Muscle of leg (tissue), 11 donors: ENCODE measurements around the gene TMC2. TPM values are rescaled to one million over a fixed set of nuclear protein-coding genes. Genes with fewer than 3 reads are reported as not detected.

Source experiments
- DNase-seq: peaks from one replicate; pipeline ENCODE4 v3.0.0; 2013
- H3K27ac ChIP-seq: one replicate; pipeline ENCODE4 v1.5.1; 2013; ENCODE audit warnings: mild to moderate bottlenecking, low read length, control low read depth
- H3K27me3 ChIP-seq: one replicate; pipeline ENCODE4 v1.6.1; 2013; ENCODE audit warnings: low read length; ENCODE audit not compliant: control insufficient read depth, insufficient read depth
- H3K36me3 ChIP-seq: one replicate; pipeline ENCODE4 v1.6.1; 2013; ENCODE audit warnings: low read length; ENCODE audit not compliant: control insufficient read depth, insufficient read depth
- H3K4me1 ChIP-seq: one replicate; pipeline ENCODE4 v1.6.1; 2013; ENCODE audit warnings: low read length; ENCODE audit not compliant: control insufficient read depth, insufficient read depth
- H3K4me3 ChIP-seq: one replicate; pipeline ENCODE4 v1.5.1; 2013; ENCODE audit warnings: low read length, control low read depth
- H3K9me3 ChIP-seq: replicated peaks from 2 replicates; pipeline ENCODE4 v1.6.1; 2013; ENCODE audit warnings: low read depth, low read length; ENCODE audit not compliant: control insufficient read depth
- WGBS: methylation state at CpG from one replicate; pipeline ENCODE4 v1.1.5; 2013; ENCODE audit warnings: missing lambda C conversion rate; ENCODE audit not compliant: insufficient coverage; 5-methylcytosine and 5-hydroxymethylcytosine counted together
- polyA plus RNA-seq, 8 donors: library from polyadenylated mRNA; unstranded; fragments of 120-200 nt; gene quantifications; one replicate each; pipeline versions ENCODE4 v1.2.1 to v1.2.3, GENCODE V29; 2013; ENCODE audit warnings: inconsistent platforms in 1 of 8, low replicate concordance in 1 of 8; ENCODE audit not compliant: insufficient read length in 8 of 8, insufficient read depth in 1 of 8
- total RNA-seq: library from RNA; stranded (reverse); fragments of 120-200 nt; gene quantifications from one replicate; pipeline ENCODE4 v1.2.4, GENCODE V29; 2013

The TMC2 gene
- total and polyA plus RNA-seq, 9 donors: 0.02 to 0.16 (median 0.07) TPM; not detected in 3

GRCh38 chr20:2619337-2619736, 83.0 kb downstream of the TMC2 start:
- no peak overlapping the region for H3K27ac ChIP-seq

DNA sequence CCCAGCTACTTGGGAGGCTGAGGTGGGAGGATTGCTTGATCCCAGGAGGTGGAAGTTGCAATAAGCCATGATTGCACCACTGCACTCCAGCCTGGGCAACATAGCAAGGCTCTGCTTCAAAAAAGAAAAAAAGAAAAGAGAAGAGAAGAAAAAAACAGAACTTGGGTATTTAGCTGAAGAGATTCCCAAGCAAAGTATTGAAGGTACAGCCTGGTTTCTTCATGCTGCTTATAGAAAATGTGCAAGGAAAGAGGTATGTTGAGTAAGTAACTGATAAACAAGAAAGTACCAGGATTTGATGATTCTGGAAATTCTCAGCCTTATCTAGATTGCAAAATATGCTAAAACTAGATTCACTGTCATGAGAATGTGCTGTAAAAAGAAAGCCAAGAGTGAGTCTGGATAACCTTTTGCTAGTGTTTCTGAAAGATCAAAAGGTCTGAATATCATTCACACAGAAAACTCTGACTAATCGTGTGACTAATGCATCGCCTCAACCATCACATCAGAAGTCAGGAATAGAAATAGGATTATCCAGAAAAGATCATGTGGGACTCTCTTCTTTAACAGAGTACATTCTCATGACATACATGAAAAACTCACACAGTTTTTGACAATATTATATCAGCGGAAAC, 83.7 kb downstream of the TMC2 start:
- Histone ChIP-seq H3K4me1 (no peaks in the 10 kb centered on the region), H3K36me3 (no peaks in the 10 kb centered on the region), H3K27ac (no peak overlapping the region), H3K4me3 (no peak overlapping the region), H3K27me3 (peaks cover 6% of the 10 kb centered on the region), H3K9me3 (peaks cover 2% of the 10 kb centered on the region)
- DNase-seq: no peak
- whole genome bisulfite sequencing: no CpG with 5 or more reads among the region's 3 CpGs

More at GRCh38 chr20:2619337-2619736, 83.0 kb downstream of the TMC2 start:
- Histone ChIP-seq H3K4me1 (no peaks in the 10 kb centered on the region), H3K4me3 (no peak overlapping the region), H3K9me3 (peaks cover 2% of the 10 kb centered on the region), H3K36me3 (no peaks in the 10 kb centered on the region), H3K27me3 (peaks cover 6% of the 10 kb centered on the region)
- WGBS: no CpG with 5 or more reads among the region's 2 CpGs
- no peak for DNase-seq

GRCh38 chr20:2624190-2624589, 87.8 kb downstream of the TMC2 start:
- Histone ChIP-seq H3K36me3 (no peaks in the 10 kb centered on the region), H3K9me3 (peaks cover 8% of the 10 kb centered on the region), H3K4me1 (no peaks in the 10 kb centered on the region), H3K27ac (no peak overlapping the region), H3K4me3 (no peak overlapping the region), H3K27me3 (peaks cover 6% of the 10 kb centered on the region)
- no peak for DNase-seq
- WGBS: 79% methylated on average over 4 of the region's 4 CpGs

- no peak overlapping the region for H3K4me3 ChIP-seq
- 40% methylated on average over 1 of the region's 2 CpGs for WGBS
- peaks cover 6% of the 10 kb centered on the region for H3K9me3 ChIP-seq
- H3K27ac ChIP-seq: no peak overlapping the region
- DNase-seq: no peak
- no peaks in the 10 kb centered on the region for H3K4me1 ChIP-seq
- peaks cover 4% of the 10 kb centered on the region for H3K27me3 ChIP-seq
- no peaks in the 10 kb centered on the region for H3K36me3 ChIP-seq
Measured at GRCh38 chr20:2625062-2625461, 88.7 kb downstream of the TMC2 start.

- no peak overlapping the region for H3K4me3 ChIP-seq
- WGBS: 74% methylated on average over 7 of the region's 9 CpGs
- DNase-seq: no peak
Measured at GRCh38 chr20:2626853-2627541, 90.6 kb downstream of the TMC2 start.

DNA sequence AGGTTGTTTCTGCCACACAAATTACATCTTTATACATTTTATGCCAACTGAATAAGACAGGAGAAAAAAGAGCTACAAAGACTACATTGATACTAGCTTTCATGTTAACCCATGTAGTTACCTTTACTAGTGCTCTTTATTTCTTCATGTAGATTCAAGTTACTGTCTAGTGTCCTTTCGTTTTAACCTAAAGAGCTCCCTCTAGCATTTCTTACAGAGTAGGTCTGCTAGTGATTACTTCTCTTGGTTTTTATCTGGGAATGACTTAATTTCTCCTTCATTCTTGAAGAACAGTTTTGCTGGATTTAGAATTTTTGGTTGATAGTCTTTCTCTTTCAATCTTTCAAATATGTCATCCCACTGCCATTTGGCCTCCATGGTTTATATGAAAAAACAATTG, 94.9 kb downstream of the TMC2 start:
- no CpG with 5 or more reads among the region's 1 CpG for WGBS
- H3K9me3 ChIP-seq: peaks cover 5% of the 10 kb centered on the region
- H3K4me1 ChIP-seq: no peaks in the 10 kb centered on the region
- peaks cover 9% of the 10 kb centered on the region for H3K27me3 ChIP-seq
- H3K36me3 ChIP-seq: no peaks in the 10 kb centered on the region
- no peak for DNase-seq
- H3K4me3 ChIP-seq: no peak overlapping the region
- H3K27ac ChIP-seq: no peak overlapping the region

More at GRCh38 chr20:2626853-2627541, 90.6 kb downstream of the TMC2 start:
- Histone ChIP-seq H3K27ac (no peak overlapping the region), H3K36me3 (no peaks in the 10 kb centered on the region), H3K9me3 (peaks cover 6% of the 10 kb centered on the region), H3K27me3 (peaks cover 4% of the 10 kb centered on the region), H3K4me1 (no peaks in the 10 kb centered on the region)

DNA sequence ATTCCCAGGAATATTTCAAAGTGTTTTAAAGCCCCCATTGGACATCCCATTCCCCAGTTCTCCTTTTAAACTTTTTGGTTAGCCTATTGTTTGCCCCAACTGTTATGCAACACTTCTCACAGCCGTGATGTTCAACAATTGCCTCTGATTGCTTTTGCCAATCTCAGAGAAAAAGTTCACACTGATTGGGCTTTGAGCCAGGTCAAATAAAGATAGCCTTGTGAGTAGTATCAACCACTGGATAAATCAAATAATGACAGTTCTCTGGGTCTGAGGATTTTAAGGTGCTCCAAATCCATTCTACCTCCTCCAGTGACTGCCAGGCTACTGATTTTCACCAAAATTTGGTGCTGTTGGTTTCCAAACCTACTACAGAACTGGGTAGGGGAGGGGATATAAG, 97.0 kb downstream of the TMC2 start:
- H3K4me3 ChIP-seq: no peak overlapping the region
- H3K27ac ChIP-seq: no peak overlapping the region
- WGBS: no CpG with 5 or more reads among the region's 1 CpG

DNA sequence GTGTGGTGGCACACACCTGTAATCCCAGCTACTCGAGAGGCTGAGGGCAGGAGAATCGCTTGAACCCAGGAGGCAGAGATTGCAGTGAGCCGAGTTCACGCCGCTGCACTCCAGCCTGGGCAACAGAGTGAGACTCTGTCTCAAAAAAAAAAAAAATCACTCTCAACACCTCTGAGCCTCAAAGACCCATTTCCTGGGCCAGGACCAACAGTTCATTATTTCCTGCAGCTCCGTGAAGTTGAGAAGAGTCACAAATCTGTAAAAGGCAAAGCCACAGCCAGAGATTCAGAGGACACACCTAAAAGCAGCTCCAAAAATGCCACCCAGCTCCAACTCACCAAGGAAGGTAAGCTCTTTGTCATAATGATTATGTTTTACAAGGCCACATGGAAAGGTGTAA, 100.9 kb downstream of the TMC2 start:
- Histone ChIP-seq H3K36me3 (no peaks in the 10 kb centered on the region), H3K4me1 (no peaks in the 10 kb centered on the region), H3K9me3 (no peaks in the 10 kb centered on the region), H3K4me3 (no peak overlapping the region), H3K27me3 (peaks cover 7% of the 10 kb centered on the region), H3K27ac (no peak overlapping the region)
- no peak for DNase-seq
- 78% methylated on average over 6 of the region's 6 CpGs for WGBS

More for the DNA sequence above, 97.0 kb downstream of the TMC2 start:
- no peaks in the 10 kb centered on the region for H3K9me3 ChIP-seq
- no peaks in the 10 kb centered on the region for H3K36me3 ChIP-seq
- no peak for DNase-seq
- no peaks in the 10 kb centered on the region for H3K4me1 ChIP-seq
- H3K27me3 ChIP-seq: peaks cover 9% of the 10 kb centered on the region

DNA sequence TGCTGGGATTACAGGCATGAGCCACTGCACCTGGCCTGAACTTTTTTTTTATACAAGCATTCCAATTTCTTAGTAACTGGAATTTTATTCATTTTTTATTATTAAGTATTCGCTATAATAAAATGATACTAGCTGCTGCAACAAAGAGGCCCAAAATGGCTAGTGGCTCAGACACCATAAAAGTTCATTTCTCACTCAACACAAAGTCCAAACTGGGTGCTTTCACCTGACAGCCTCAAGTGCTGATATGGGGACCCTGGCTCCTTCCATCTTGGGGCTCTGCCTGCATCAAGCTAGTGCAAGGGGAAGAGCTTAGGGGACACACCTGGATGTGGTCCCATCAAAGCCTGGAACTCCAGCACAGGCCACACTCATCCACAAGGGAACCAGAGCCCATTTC, 103.9 kb downstream of the TMC2 start:
- H3K9me3 ChIP-seq: no peaks in the 10 kb centered on the region
- no CpG with 5 or more reads among the region's 1 CpG for WGBS
- peaks cover 3% of the 10 kb centered on the region for H3K36me3 ChIP-seq
- no peak for DNase-seq
- H3K27me3 ChIP-seq: peaks cover 2% of the 10 kb centered on the region
- H3K4me3 ChIP-seq: no peak overlapping the region
- no peaks in the 10 kb centered on the region for H3K4me1 ChIP-seq
- no peak overlapping the region for H3K27ac ChIP-seq

DNA sequence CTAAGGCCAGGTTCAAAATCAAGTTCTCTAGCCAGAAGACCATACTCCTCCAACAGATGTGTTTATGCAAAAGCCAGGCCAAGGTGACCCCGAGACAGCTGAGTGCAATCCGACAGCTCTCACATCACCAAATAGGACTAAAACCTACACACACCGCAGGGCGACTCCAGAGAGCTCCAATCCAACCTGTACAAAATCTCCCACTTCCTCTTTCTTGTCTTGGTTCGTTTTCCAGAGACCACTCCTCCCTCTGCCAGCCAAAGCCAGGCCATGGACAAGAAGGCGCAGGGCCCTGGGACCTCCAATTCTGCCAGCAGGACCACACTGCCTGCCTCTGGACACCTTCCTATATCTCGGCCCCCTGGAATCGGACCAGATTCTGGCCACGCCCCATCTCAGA, 104.5 kb downstream of the TMC2 start:
- 78% methylated on average over 9 of the region's 9 CpGs for WGBS
- no peaks in the 10 kb centered on the region for H3K9me3 ChIP-seq
- no peak for DNase-seq
- H3K36me3 ChIP-seq: peaks cover 3% of the 10 kb centered on the region
- no peaks in the 10 kb centered on the region for H3K27me3 ChIP-seq
- H3K4me3 ChIP-seq: no peak overlapping the region
- H3K27ac ChIP-seq: no peak overlapping the region
- no peaks in the 10 kb centered on the region for H3K4me1 ChIP-seq
